GM12878 (cell line): ENCODE data around the gene RAB34. TPM values are rescaled to one million over a fixed set of nuclear protein-coding genes. Genes with fewer than 3 reads are reported as not detected.
A peak's percentile ranks its signal among the peaks of the same experiment; 100 is the strongest.

Experiments
- ATF7 ChIP-seq: fragments of 450-650 bp; IDR thresholded peaks from 2 replicates; pipeline ENCODE4 v1.6.1; 2016; ENCODE audit warnings: low read depth, mild to moderate bottlenecking
- BACH1 ChIP-seq: fragments of 450-650 bp; IDR thresholded peaks from 2 replicates; pipeline ENCODE4 v1.6.1; 2017; ENCODE audit warnings: mild to moderate bottlenecking, borderline replicate concordance
- CBFB ChIP-seq: IDR thresholded peaks from 2 replicates; pipeline ENCODE4 v1.6.1; 2016; ENCODE audit warnings: antibody characterized with exemption, low read depth
- CTCF ChIP-seq, 3 experiments: IDR thresholded peaks in 2 of 3; conservative IDR thresholded peaks in 1 of 3; 2 replicates each; pipeline ENCODE4 v1.5.1; 2011; ENCODE audit warnings: low read depth in 3 of 3, low read length in 3 of 3, mild to moderate bottlenecking in 3 of 3, control low read depth in 2 of 3, moderate library complexity in 2 of 3, inconsistent platforms in 1 of 3, mixed read lengths in 1 of 3; ENCODE audit not compliant: control insufficient read depth in 2 of 3, insufficient read depth in 1 of 3; ENCODE audit errors: extremely low read depth in 1 of 3
- KAT2A ChIP-seq: conservative IDR thresholded peaks from 2 replicates; pipeline ENCODE4 v1.6.1; 2011; ENCODE audit warnings: low read depth, low read length; ENCODE audit not compliant: control insufficient read depth
- MTA3 ChIP-seq: IDR thresholded peaks from 2 replicates; pipeline ENCODE4 v1.6.1; 2012; ENCODE audit warnings: low read length, inconsistent platforms, borderline replicate concordance
- MYB ChIP-seq: fragments of 150-350 bp; IDR thresholded peaks from 2 replicates; pipeline ENCODE4 v1.6.1; 2014; ENCODE audit warnings: mild to moderate bottlenecking, low read depth, low read length, borderline replicate concordance
- NFXL1 ChIP-seq: fragments of 450-650 bp; IDR thresholded peaks from 2 replicates; pipeline ENCODE4 v1.6.1; 2017; ENCODE audit warnings: antibody characterized with exemption, mild to moderate bottlenecking, borderline replicate concordance
- RELA ChIP-seq: fragments of 450-650 bp; IDR thresholded peaks from 2 replicates; pipeline ENCODE4 v1.8.0; 2014; ENCODE audit warnings: borderline replicate concordance; ENCODE audit not compliant: partially characterized antibody
- REST ChIP-seq: IDR thresholded peaks from 2 replicates; pipeline ENCODE4 v1.6.1; 2012; ENCODE audit warnings: mild to moderate bottlenecking, low read depth, low read length
- TBL1XR1 ChIP-seq: IDR thresholded peaks from 2 replicates; pipeline ENCODE4 v1.6.1; 2012; ENCODE audit warnings: low read depth, low read length, improper control_type of control experiment
- TCF3 ChIP-seq: IDR thresholded peaks from 2 replicates; pipeline ENCODE4 v1.6.1; 2012; ENCODE audit warnings: low read depth, mild to moderate bottlenecking, low read length, borderline replicate concordance; ENCODE audit not compliant: insufficient read depth
- USF1 ChIP-seq: IDR thresholded peaks from 2 replicates; pipeline ENCODE4 v1.6.1; 2011; ENCODE audit warnings: borderline replicate concordance, low read depth, mild to moderate bottlenecking, moderate library complexity, mixed read lengths, low read length; ENCODE audit not compliant: insufficient read depth; ENCODE audit errors: extremely low read length
- ZNF24 ChIP-seq: fragments of 450-650 bp; IDR thresholded peaks from 2 replicates; pipeline ENCODE4 v1.6.1; 2017; ENCODE audit warnings: antibody characterized with exemption, mild to moderate bottlenecking
- ZNF384 ChIP-seq: IDR thresholded peaks from 2 replicates; pipeline ENCODE4 v1.6.1; 2012; ENCODE audit warnings: low read depth, mild to moderate bottlenecking, low read length, improper control_type of control experiment, borderline replicate concordance
- ZZZ3 ChIP-seq: IDR thresholded peaks from 2 replicates; pipeline ENCODE4 v1.6.1; 2011; ENCODE audit warnings: low read depth; ENCODE audit not compliant: control insufficient read depth, insufficient read length
- polyA plus RNA-seq, 11 experiments: library from polyadenylated mRNA; depleted of rRNA in 4 of 11; unstranded in 6 of 11; stranded (reverse) in 5 of 11; fragments of >200 nt; fragmentation: Nextera tagmentation in 4 of 11; fragmentation: Illumina TruSeq in 1 of 11; extraction: Ambion mirVana in 4 of 11; extraction: Trizol in 1 of 11; gene quantifications; 1 replicate in 1 of 11; 2 replicates in 10 of 11; pipeline versions ENCODE4 v1.2.1 to v1.2.3, GENCODE V29; 2011 to 2016; ENCODE audit warnings: inconsistent platforms in 2 of 11, missing spikeins in 2 of 11, low read depth in 1 of 11
- total RNA-seq, 4 experiments: library from RNA; depleted of rRNA in 3 of 4; stranded (reverse); fragments of >200 nt in 3 of 4; fragmentation: Illumina TruSeq in 1 of 4; extraction: Trizol in 1 of 4; gene quantifications; 2 replicates each; pipeline versions ENCODE4 v1.2.1 to v1.2.3, GENCODE V29; 2013 to 2021

Gene RAB34
- total and polyA plus RNA-seq, 10 of the 15 experiments (the other 5 are each of a cell fraction or from before 2014, with no cell fraction given) = 0.37 to 46.4 (median 32.8) TPM

- TF ChIP-seq USF1 = peak; percentile 85
- no peak for TF ChIP-seq NFXL1
- TF ChIP-seq ATF7 = no peak
- no peak for TF ChIP-seq KAT2A
- TF ChIP-seq ZNF24 = no peak
- TF ChIP-seq TBL1XR1 = 0 out of 2 replicates have a peak, but pooled peaks have one; percentile 45
- TF ChIP-seq BACH1 = peak; percentile 63; the same call in 1 of the 2 replicates
- no peak for TF ChIP-seq MYB
- no peak for TF ChIP-seq CBFB
- TF ChIP-seq REST = 0 out of 2 replicates have a peak, but pooled peaks have one; percentile 16
- no peak for TF ChIP-seq MTA3
- TF ChIP-seq ZNF384 = no peak
- no peak for TF ChIP-seq ZZZ3
- TF ChIP-seq CTCF (IDR thresholded peaks at IDR 0.05 in 2 of 3, conservative IDR thresholded peaks at IDR 0.05 in 1 of 3; ENCODE audit: control insufficient read depth in 2 of 3, extremely low read depth in 1 of 3, insufficient read depth in 1 of 3, low read depth in 3 of 3, low read length in 3 of 3) = no peak
- TF ChIP-seq TCF3 = peak; percentile 46; the same call in 1 of the 2 replicates
- peak; percentile 36 for TF ChIP-seq RELA
Measured at GRCh38 chr17:28737770-28738679, 20.4 kb upstream of the RAB34 start (continued).
